ENCODE measurements around the gene IL20RA. TPM values are rescaled to one million over a fixed set of nuclear protein-coding genes. Genes with fewer than 3 reads are reported as not detected.
A peak's percentile ranks its signal among the peaks of the same experiment; 100 is the strongest.

Gene IL20RA
- total and polyA plus RNA-seq, 5 donors, result 0.11 to 3.7 (median 2.1) TPM

- ATAC-seq, result no peak
- WGBS, result 78% methylated on average over 4 of the region's 4 CpGs
- DNase-seq, result no peak
- no peak overlapping the region for H3K27ac ChIP-seq (ENCODE audit: low read length)
- H3K27me3 ChIP-seq (ENCODE audit: control insufficient read depth, insufficient read depth), result no peaks in the 10 kb centered on the region
- H3K9me3 ChIP-seq (ENCODE audit: control insufficient read depth, low read length), result peaks cover 3% of the 10 kb centered on the region
- intact Hi-C loops (cut with DNase I), result no loop called here
- no peaks in the 10 kb centered on the region for H3K4me1 ChIP-seq (ENCODE audit: control insufficient read depth, insufficient read depth, low read length)
- no peak overlapping the region for H3K4me3 ChIP-seq (ENCODE audit: low read length)
Measured at GRCh38 chr6:137020776-137021175, 24.0 kb downstream of the IL20RA start.

DNA sequence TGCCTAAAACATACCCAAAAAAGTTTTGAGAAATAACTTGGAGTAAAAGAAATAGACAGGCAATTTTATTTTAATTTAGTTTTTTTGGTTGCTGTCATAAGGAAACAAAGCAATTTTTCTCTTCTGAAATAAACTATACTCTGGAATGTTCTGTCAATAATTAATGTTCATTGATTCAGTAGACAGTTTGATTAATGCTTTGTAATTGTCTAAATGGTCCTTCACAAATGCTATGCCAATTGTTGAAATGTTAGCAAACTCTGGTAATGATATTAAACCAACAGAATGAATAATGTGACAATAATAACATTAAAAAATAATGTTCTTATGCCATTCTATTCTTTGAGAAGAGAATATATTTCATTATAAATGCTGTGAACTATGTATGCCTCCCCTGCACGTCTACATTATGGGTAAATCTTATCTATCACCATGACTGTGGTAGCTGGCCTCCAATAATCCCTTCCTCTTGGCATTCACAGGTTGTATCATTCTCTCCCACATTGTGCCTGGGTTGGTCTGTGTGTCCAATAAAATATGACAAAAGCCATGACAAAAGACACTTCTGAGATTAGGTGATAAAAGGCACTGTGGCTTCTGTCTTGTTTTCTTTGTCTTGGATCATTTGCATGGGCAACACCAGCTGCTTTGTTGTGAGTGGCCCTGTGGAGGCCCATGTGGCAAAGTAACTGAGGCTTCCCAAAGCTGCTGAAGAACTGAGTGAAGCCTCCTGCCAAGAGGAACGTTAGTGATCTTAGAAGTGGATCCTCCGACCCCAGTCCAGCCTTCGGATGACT, 25.1 kb downstream of the IL20RA start:
- WGBS, result 56% methylated on average over 4 of the region's 4 CpGs
- Histone ChIP-seq H3K4me3 (ENCODE audit: low read length) (no peak overlapping the region), H3K9me3 (ENCODE audit: control insufficient read depth, low read length) (peaks cover 3% of the 10 kb centered on the region), H3K27ac (ENCODE audit: low read length) (no peak overlapping the region), H3K4me1 (ENCODE audit: control insufficient read depth, insufficient read depth, low read length) (no peaks in the 10 kb centered on the region), H3K27me3 (ENCODE audit: control insufficient read depth, insufficient read depth) (no peaks in the 10 kb centered on the region)
- no peak for DNase-seq
- intact Hi-C loops (cut with DNase I), result loop anchor here in 1 of 4 donors (10.0 kb wide), 1 partner anchor 175 kb away; no protein-coding TSS in a partner anchor
- ATAC-seq, result no peak

- DNase-seq, result no peak
- ATAC-seq, result no peak
- no peaks in the 10 kb centered on the region for H3K27me3 ChIP-seq (ENCODE audit: control insufficient read depth, insufficient read depth)
Measured at GRCh38 chr6:137017081-137017480, 27.7 kb downstream of the IL20RA start.

GRCh38 chr6:137016356-137016755, 28.4 kb downstream of the IL20RA start:
- Histone ChIP-seq H3K27ac (ENCODE audit: low read length) (no peak overlapping the region), H3K4me3 (ENCODE audit: low read length) (no peak overlapping the region), H3K27me3 (ENCODE audit: control insufficient read depth, insufficient read depth) (no peaks in the 10 kb centered on the region), H3K4me1 (ENCODE audit: control insufficient read depth, insufficient read depth, low read length) (no peaks in the 10 kb centered on the region), H3K9me3 (ENCODE audit: control insufficient read depth, low read length) (peaks cover 3% of the 10 kb centered on the region)
- intact Hi-C loops (cut with DNase I), result loop anchor here in 1 of 4 donors (10.0 kb wide), 1 partner anchor 172 kb away; no protein-coding TSS in a partner anchor
- no peak for ATAC-seq
- no peak for DNase-seq
- 36% methylated on average over 2 of the region's 2 CpGs for WGBS

More at GRCh38 chr6:137017081-137017480, 27.7 kb downstream of the IL20RA start:
- intact Hi-C loops (cut with DNase I), result loop anchor here in 1 of 4 donors (10.0 kb wide), 1 partner anchor 172 kb away; no protein-coding TSS in a partner anchor
- H3K4me3 ChIP-seq (ENCODE audit: low read length), result no peak overlapping the region
- 39% methylated on average over 3 of the region's 3 CpGs for WGBS
- no peak overlapping the region for H3K27ac ChIP-seq (ENCODE audit: low read length)
- H3K9me3 ChIP-seq (ENCODE audit: control insufficient read depth, low read length), result peaks cover 3% of the 10 kb centered on the region
- H3K4me1 ChIP-seq (ENCODE audit: control insufficient read depth, insufficient read depth, low read length), result no peaks in the 10 kb centered on the region

DNA sequence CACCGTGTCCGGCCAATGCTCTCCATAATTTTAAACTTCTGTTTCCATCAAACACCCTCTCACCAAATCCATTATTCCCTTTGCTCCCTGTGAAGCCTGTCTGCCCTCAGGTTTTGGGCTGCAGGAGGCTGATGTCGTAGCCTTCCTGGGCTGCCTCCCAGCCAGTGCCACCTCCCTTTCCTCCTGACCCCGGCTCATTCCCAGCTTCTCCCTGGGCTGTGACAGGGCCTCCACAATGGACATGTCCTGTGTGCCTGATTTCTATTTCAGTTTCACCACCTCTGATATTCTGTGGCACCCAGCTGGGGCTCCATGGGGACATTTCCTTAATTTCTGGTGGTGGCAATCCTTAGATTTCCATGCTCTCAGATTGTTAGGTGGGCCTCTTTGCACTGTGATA, 28.8 kb downstream of the IL20RA start:
- Histone ChIP-seq H3K9me3 (ENCODE audit: control insufficient read depth, low read length) (peaks cover 3% of the 10 kb centered on the region), H3K27ac (ENCODE audit: low read length) (no peak overlapping the region), H3K27me3 (ENCODE audit: control insufficient read depth, insufficient read depth) (no peaks in the 10 kb centered on the region), H3K4me3 (ENCODE audit: low read length) (no peak overlapping the region), H3K4me1 (ENCODE audit: control insufficient read depth, insufficient read depth, low read length) (no peaks in the 10 kb centered on the region)
- 70% methylated on average over 4 of the region's 4 CpGs for WGBS
- DNase-seq, result no peak
- intact Hi-C loops (cut with DNase I), result loop anchor here in 1 of 4 donors (10.0 kb wide), 1 partner anchor 171 kb away; no protein-coding TSS in a partner anchor
- no peak for ATAC-seq

- H3K27me3 ChIP-seq (ENCODE audit: control insufficient read depth, insufficient read depth), result no peaks in the 10 kb centered on the region
- no peaks in the 10 kb centered on the region for H3K4me1 ChIP-seq (ENCODE audit: control insufficient read depth, insufficient read depth, low read length)
- H3K4me3 ChIP-seq (ENCODE audit: low read length), result no peak overlapping the region
- H3K9me3 ChIP-seq (ENCODE audit: control insufficient read depth, low read length), result no peaks in the 10 kb centered on the region
- intact Hi-C loops (cut with DNase I), result loop anchor here in 1 of 4 donors (10.0 kb wide), 1 partner anchor 169 kb away; no protein-coding TSS in a partner anchor
- DNase-seq (no peak), ATAC-seq (peak; percentile 34 to 75)
- no peak overlapping the region for H3K27ac ChIP-seq (ENCODE audit: low read length)
- WGBS, result 19% methylated on average over 5 of the region's 5 CpGs
Measured at GRCh38 chr6:137013738-137014602, 30.8 kb downstream of the IL20RA start.

DNA sequence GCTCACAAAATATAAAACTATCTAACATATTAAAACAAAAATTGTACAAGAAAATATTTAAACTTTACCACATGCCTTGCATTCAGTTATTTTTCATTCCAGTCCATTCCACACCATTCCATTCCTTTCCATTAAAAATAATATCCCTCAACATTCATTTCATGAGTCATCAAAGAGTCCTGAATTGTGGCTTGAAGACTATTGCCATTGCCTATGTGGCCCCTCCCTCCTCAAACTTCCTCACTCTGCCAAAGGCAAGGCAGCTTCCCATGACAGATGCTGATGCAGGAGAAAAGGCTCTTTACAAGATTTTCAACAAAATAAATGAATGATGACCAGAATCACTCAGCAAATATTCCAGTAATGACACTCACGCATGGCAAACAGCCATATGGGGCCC, 31.7 kb downstream of the IL20RA start:
- Histone ChIP-seq H3K4me3 (ENCODE audit: low read length) (no peak overlapping the region), H3K9me3 (ENCODE audit: control insufficient read depth, low read length) (no peaks in the 10 kb centered on the region), H3K27me3 (ENCODE audit: control insufficient read depth, insufficient read depth) (no peaks in the 10 kb centered on the region), H3K4me1 (ENCODE audit: control insufficient read depth, insufficient read depth, low read length) (no peaks in the 10 kb centered on the region), H3K27ac (ENCODE audit: low read length) (no peak overlapping the region)
- DNase-seq (no peak), ATAC-seq (no peak)
- WGBS, result 85% methylated on average over 1 of the region's 1 CpG
- intact Hi-C loops (cut with DNase I), result loop anchor here in 1 of 4 donors (10.0 kb wide), 1 partner anchor 168 kb away; no protein-coding TSS in a partner anchor

GRCh38 chr6:137011406-137011805, 33.4 kb downstream of the IL20RA start:
- 45% methylated on average over 2 of the region's 2 CpGs for WGBS
- no peaks in the 10 kb centered on the region for H3K27me3 ChIP-seq (ENCODE audit: control insufficient read depth, insufficient read depth)

DNA sequence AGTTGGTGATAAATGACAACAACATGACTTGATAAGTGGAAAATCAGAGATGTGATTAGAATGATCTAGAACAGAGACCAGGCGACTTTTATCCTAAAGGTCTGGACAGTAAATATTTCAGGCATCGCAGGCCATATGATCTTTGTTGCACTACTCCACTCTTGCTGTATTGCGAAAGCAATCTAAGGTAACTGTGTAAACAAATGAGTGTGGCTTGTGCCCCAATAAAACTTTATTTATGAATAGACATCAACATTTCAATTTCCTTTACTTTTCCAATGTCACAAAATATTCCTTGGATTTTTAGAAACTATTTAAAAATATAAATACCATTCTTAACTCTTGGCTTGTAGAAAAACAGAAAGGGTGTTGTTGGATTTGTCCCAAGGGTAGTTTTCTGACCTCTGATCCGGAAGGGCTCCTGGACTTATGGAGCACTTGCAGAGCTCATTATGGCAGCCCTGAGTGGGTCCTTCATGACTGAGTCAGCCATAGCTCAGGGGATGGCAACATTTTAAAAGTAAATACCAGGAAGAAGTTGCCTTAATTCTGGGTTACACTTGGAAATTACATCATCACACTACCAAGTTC, 34.5 kb downstream of the IL20RA start:
- DNase-seq (no peak), ATAC-seq (no peak)
- Histone ChIP-seq H3K27me3 (ENCODE audit: control insufficient read depth, insufficient read depth) (no peaks in the 10 kb centered on the region), H3K27ac (ENCODE audit: low read length) (no peak overlapping the region), H3K4me1 (ENCODE audit: control insufficient read depth, insufficient read depth, low read length) (no peaks in the 10 kb centered on the region), H3K9me3 (ENCODE audit: control insufficient read depth, low read length) (no peaks in the 10 kb centered on the region), H3K4me3 (ENCODE audit: low read length) (no peak overlapping the region)
- intact Hi-C loops (cut with DNase I), result loop anchor here in 1 of 4 donors (10.0 kb wide), 1 partner anchor 165 kb away; no protein-coding TSS in a partner anchor
- WGBS, result 92% methylated on average over 4 of the region's 4 CpGs

More at GRCh38 chr6:137011406-137011805, 33.4 kb downstream of the IL20RA start:
- Histone ChIP-seq H3K9me3 (ENCODE audit: control insufficient read depth, low read length) (no peaks in the 10 kb centered on the region), H3K4me3 (ENCODE audit: low read length) (no peak overlapping the region), H3K4me1 (ENCODE audit: control insufficient read depth, insufficient read depth, low read length) (no peaks in the 10 kb centered on the region), H3K27ac (ENCODE audit: low read length) (no peak overlapping the region)
- no peak for ATAC-seq
- no peak for DNase-seq
- intact Hi-C loops (cut with DNase I), result loop anchor here in 1 of 4 donors (10.0 kb wide), 1 partner anchor 167 kb away; no protein-coding TSS in a partner anchor

DNA sequence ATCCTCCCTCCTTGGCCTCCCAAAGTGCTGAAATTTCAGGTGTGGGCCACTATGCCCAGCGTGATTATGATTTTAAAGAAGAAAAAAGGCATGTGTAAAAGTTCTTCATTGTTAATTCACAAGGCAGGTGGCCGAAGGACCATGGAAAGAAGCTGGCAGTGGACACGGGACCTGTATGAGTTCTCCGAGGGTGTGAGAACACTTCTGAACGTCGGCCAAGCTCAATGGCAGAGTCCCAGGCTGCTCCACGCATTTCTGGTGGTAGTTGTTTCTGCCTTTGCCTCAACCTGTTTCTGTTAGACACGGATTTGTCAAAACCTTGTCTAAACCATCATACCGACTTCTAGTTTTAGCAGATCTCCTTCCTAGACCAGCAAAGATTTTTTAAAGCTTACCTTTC, 36.6 kb downstream of the IL20RA start:
- WGBS, result 72% methylated on average over 9 of the region's 9 CpGs
- Histone ChIP-seq H3K27me3 (ENCODE audit: control insufficient read depth, insufficient read depth) (no peaks in the 10 kb centered on the region), H3K4me3 (ENCODE audit: low read length) (no peak overlapping the region), H3K4me1 (ENCODE audit: control insufficient read depth, insufficient read depth, low read length) (no peaks in the 10 kb centered on the region), H3K9me3 (ENCODE audit: control insufficient read depth, low read length) (no peaks in the 10 kb centered on the region), H3K27ac (ENCODE audit: low read length) (no peak overlapping the region)
- intact Hi-C loops (cut with DNase I), result no loop called here
- peak in 1 of 2 donors; percentile 47 for ATAC-seq
- peak in 2 of 3 donors; percentile 65 to 67 for DNase-seq
